Measurements from ENCODE around the gene CTIF. TPM values are rescaled to one million over a fixed set of nuclear protein-coding genes. Genes with fewer than 3 reads are reported as not detected.

Gene CTIF
- total RNA-seq, 1 donor from 2014 or later, result 54.8 TPM

GRCh38 chr18:48619501-48619900, 80.7 kb downstream of the CTIF start:
- H3K9me3 ChIP-seq, result no peaks in the 10 kb centered on the region
- ATAC-seq, result no peak
- no peak for DNase-seq
- H3K27me3 ChIP-seq (ENCODE audit: low read depth), result no peaks in the 10 kb centered on the region
- no peak for TF ChIP-seq CTCF (IDR thresholded peaks at IDR 0.05)
- no peak overlapping the region for H3K4me3 ChIP-seq
- H3K27ac ChIP-seq, result no peak overlapping the region
- peaks cover 24% of the 10 kb centered on the region for H3K4me1 ChIP-seq
- H3K36me3 ChIP-seq, result peaks cover 16% of the 10 kb centered on the region
- intact Hi-C loops (cut with DNase I), result no loop called here

GRCh38 chr18:48620071-48620470, 81.2 kb downstream of the CTIF start:
- DNase-seq, result no peak
- H3K4me3 ChIP-seq, result no peak overlapping the region
- H3K9me3 ChIP-seq, result no peaks in the 10 kb centered on the region
- no peaks in the 10 kb centered on the region for H3K27me3 ChIP-seq (ENCODE audit: low read depth)
- peaks cover 24% of the 10 kb centered on the region for H3K4me1 ChIP-seq
- intact Hi-C loops (cut with DNase I), result no loop called here
- no peak for TF ChIP-seq CTCF (IDR thresholded peaks at IDR 0.05)
- no peak for ATAC-seq
- H3K27ac ChIP-seq, result no peak overlapping the region
- peaks cover 16% of the 10 kb centered on the region for H3K36me3 ChIP-seq

GRCh38 chr18:48621240-48621639, 82.4 kb downstream of the CTIF start:
- H3K27me3 ChIP-seq (ENCODE audit: low read depth), result no peaks in the 10 kb centered on the region
- intact Hi-C loops (cut with DNase I), result no loop called here
- TF ChIP-seq CTCF (IDR thresholded peaks at IDR 0.05), result no peak
- no peaks in the 10 kb centered on the region for H3K9me3 ChIP-seq
- H3K4me1 ChIP-seq, result peaks cover 22% of the 10 kb centered on the region
- ATAC-seq, result peak in 1 of 2 donors; percentile 4
- no peak overlapping the region for H3K4me3 ChIP-seq
- peaks cover 16% of the 10 kb centered on the region for H3K36me3 ChIP-seq
- DNase-seq, result no peak
- no peak overlapping the region for H3K27ac ChIP-seq

DNA sequence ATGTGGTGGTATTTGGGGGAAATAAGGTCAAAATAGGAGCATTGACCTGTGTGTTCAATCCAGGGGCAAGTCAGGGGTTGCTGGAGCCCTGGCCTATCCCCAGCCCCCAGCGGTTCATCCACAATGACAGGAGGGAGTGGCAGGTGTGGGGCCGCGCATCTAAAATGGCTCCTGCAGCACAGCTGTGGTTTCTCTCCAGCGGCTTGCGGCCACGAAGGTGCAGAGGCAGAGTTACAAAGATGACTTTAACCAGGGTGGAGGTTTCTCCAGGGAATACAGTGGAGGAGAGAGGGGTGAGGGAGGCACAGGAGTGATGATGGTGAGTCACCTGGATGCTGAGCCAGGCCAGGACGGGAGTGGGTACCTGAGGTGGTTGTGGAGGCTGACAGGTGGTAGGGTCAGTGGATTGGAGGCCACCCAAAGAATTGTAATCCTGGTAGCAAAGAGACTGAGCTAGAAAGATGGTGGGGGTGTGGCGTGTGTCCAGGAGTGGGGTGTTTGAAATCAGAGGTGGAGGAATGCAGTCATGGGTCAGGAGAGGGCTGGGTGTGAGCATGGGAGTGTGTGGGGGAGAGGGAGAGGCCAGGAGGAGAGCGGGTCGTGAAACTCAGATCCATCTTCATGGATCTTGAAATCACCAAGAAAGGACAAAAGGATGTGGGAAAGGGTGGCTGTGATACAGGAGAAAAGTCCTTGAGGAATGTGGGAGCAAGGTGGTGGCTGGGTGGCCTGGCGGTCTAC, 83.2 kb downstream of the CTIF start:
- no peak overlapping the region for H3K4me3 ChIP-seq
- TF ChIP-seq CTCF (IDR thresholded peaks at IDR 0.05), result no peak
- H3K36me3 ChIP-seq, result peaks cover 16% of the 10 kb centered on the region
- H3K9me3 ChIP-seq, result no peaks in the 10 kb centered on the region
- no peaks in the 10 kb centered on the region for H3K27me3 ChIP-seq (ENCODE audit: low read depth)
- intact Hi-C loops (cut with DNase I), result no loop called here
- DNase-seq (no peak), ATAC-seq (no peak)
- H3K27ac ChIP-seq, result peak overlapping the region; percentile 46
- peaks cover 14% of the 10 kb centered on the region for H3K4me1 ChIP-seq

DNA sequence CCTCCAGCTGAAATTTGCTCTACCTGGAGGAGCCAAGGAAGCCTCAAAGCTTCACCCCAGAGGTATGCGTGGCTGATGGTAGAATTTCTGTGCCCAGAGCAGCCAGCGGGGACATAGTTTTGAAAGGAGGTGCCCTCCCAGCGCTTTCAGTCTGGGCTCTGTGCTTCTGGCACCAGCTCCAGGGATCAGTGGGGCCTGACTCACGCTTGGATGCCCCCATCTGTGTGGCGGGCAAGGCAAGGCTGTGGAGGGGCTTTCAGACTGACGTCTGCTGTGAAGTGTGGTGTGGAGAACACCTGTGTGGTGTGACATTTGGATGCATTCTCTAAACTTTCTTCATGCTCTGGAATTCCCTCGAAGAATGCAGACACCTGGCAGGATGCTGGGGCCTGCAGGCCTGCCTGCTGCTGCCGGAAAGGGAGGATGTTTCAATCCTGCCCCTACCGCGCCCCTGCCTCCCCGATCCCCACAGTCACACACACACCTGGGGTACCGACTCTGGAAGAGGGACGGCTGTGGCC, 84.1 kb downstream of the CTIF start:
- Histone ChIP-seq H3K4me3 (no peak overlapping the region), H3K9me3 (no peaks in the 10 kb centered on the region), H3K27ac (peak overlapping the region; percentile 46), H3K27me3 (ENCODE audit: low read depth) (no peaks in the 10 kb centered on the region), H3K4me1 (peaks cover 4% of the 10 kb centered on the region), H3K36me3 (peaks cover 16% of the 10 kb centered on the region)
- DNase-seq (no peak), ATAC-seq (peak; percentile 21 to 49)
- TF ChIP-seq CTCF (IDR thresholded peaks at IDR 0.05), result no peak
- intact Hi-C loops (cut with DNase I), result no loop called here
